ENCODE measurements around the gene TYW3.

DNA sequence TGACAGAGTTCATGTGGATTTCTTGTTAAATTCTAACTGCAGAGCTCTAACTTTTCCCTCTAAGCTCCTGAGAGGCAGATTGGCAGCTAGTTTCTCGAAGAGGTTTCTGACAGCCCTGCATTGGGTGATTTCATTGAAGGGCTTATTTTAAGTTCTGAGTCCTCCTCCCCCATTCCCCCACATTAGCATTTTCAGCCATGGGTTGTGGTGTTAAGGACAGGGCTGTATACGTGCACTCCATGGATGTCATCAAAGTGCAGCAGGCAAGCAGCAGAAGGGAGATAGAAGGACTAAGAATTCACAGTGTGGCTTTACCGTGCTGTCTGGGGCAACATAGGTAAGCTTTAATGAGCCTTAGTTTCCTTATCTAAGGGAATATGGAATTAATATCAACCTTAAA is 19.1 kb upstream of the TYW3 start:
- TF ChIP-seq, protein P1, sequence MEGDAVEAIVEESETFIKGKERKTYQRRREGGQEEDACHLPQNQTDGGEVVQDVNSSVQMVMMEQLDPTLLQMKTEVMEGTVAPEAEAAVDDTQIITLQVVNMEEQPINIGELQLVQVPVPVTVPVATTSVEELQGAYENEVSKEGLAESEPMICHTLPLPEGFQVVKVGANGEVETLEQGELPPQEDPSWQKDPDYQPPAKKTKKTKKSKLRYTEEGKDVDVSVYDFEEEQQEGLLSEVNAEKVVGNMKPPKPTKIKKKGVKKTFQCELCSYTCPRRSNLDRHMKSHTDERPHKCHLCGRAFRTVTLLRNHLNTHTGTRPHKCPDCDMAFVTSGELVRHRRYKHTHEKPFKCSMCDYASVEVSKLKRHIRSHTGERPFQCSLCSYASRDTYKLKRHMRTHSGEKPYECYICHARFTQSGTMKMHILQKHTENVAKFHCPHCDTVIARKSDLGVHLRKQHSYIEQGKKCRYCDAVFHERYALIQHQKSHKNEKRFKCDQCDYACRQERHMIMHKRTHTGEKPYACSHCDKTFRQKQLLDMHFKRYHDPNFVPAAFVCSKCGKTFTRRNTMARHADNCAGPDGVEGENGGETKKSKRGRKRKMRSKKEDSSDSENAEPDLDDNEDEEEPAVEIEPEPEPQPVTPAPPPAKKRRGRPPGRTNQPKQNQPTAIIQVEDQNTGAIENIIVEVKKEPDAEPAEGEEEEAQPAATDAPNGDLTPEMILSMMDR (conservative IDR thresholded peaks at IDR 0.05; ENCODE audit: low read depth, low read length) = no peak
- TF ChIP-seq EZH2 (IDR thresholded peaks at IDR 0.05; ENCODE audit: borderline replicate concordance, low read depth, low read length, poor library complexity, severe bottlenecking) = no peak
